Natural killer cell (primary cell): ENCODE data around the gene INPP1. TPM values are rescaled to one million over a fixed set of nuclear protein-coding genes. Genes with fewer than 3 reads are reported as not detected.

Source experiments
- ATAC-seq, 3 donors: fragments of 150-1000 bp in 2 of 3; fragments of 200-7000 bp in 1 of 3; cut with Tn5 transposase; 1 replicate in 1 of 3; 2 replicates in 2 of 3; pipeline ENCODE4 v1.10.0; 2021; ENCODE audit warnings: mild to moderate bottlenecking in 2 of 3, moderate library complexity in 2 of 3
- DNase-seq, 2 donors: peaks; one replicate each; pipeline versions ENCODE4 v3.0.0 to v3.0.0-alpha.2; 2013 to 2021; ENCODE audit warnings: mixed read lengths in 1 of 2
- H3K27ac ChIP-seq: one replicate; pipeline ENCODE4 v1.5.1; 2013; ENCODE audit warnings: mild to moderate bottlenecking, low read length
- H3K27me3 ChIP-seq: one replicate; pipeline ENCODE4 v1.6.1; 2013; ENCODE audit warnings: low read length; ENCODE audit not compliant: control insufficient read depth, insufficient read depth
- H3K36me3 ChIP-seq: one replicate; pipeline ENCODE4 v1.6.1; 2013; ENCODE audit warnings: low read length; ENCODE audit not compliant: control insufficient read depth, insufficient read depth
- H3K4me1 ChIP-seq: one replicate; pipeline ENCODE4 v1.6.1; 2013; ENCODE audit warnings: low read length; ENCODE audit not compliant: control insufficient read depth, insufficient read depth
- H3K4me3 ChIP-seq: one replicate; pipeline ENCODE4 v1.5.1; 2013; ENCODE audit warnings: low read length
- H3K9me3 ChIP-seq: one replicate; pipeline ENCODE4 v1.6.1; 2013; ENCODE audit warnings: low read length; ENCODE audit not compliant: control insufficient read depth, insufficient read depth
- H3K27ac Mint-ChIP-seq, 2 donors: one replicate each; pipeline ENCODE4 v1.8.0; 2022; ENCODE audit warnings: mild to moderate bottlenecking in 2 of 2, mixed read lengths in 2 of 2, moderate library complexity in 1 of 2
- H3K27me3 Mint-ChIP-seq, 2 donors: one replicate each; pipeline ENCODE4 v1.8.0; 2022; ENCODE audit warnings: low read depth in 2 of 2, mixed read lengths in 2 of 2
- H3K36me3 Mint-ChIP-seq: one replicate; pipeline ENCODE4 v1.8.0; 2022; ENCODE audit warnings: mixed read lengths
- H3K4me1 Mint-ChIP-seq, 2 donors: one replicate each; pipeline ENCODE4 v1.8.0; 2022; ENCODE audit warnings: mixed read lengths in 2 of 2
- H3K4me3 Mint-ChIP-seq: one replicate; pipeline ENCODE4 v1.8.0; 2022; ENCODE audit warnings: mild to moderate bottlenecking, moderate library complexity, mixed read lengths
- H3K9me3 Mint-ChIP-seq, 2 donors: one replicate each; pipeline ENCODE4 v1.8.0; 2022; ENCODE audit warnings: mixed read lengths in 2 of 2
- CTCF ChIP-seq: fragments of 200-600 bp; IDR thresholded peaks from one replicate; pipeline ENCODE4 v1.8.0; 2022; ENCODE audit warnings: antibody characterized with exemption
- WGBS: methylation state at CpG from one replicate; pipeline ENCODE4 v1.1.7; 2013; ENCODE audit warnings: missing lambda C conversion rate; ENCODE audit not compliant: insufficient coverage; 5-methylcytosine and 5-hydroxymethylcytosine counted together
- intact Hi-C: fragments of 100-400 bp; cut with micrococcal nuclease; formaldehyde crosslinking; loops from one replicate; pipeline ENCODE4 v1.14.2; 2022
- total RNA-seq, 4 donors: library from RNA; stranded (reverse); fragments of 120-200 nt in 1 of 4; gene quantifications; one replicate each; pipeline versions ENCODE4 v1.2.3 to v1.2.4, GENCODE V29; 2013 to 2022

INPP1 gene
- total RNA-seq, 3 donors from 2014 or later (not counting 1 experiment from before 2014, with no cell fraction given): 9.5 to 16.7 (median 9.6) TPM

DNA sequence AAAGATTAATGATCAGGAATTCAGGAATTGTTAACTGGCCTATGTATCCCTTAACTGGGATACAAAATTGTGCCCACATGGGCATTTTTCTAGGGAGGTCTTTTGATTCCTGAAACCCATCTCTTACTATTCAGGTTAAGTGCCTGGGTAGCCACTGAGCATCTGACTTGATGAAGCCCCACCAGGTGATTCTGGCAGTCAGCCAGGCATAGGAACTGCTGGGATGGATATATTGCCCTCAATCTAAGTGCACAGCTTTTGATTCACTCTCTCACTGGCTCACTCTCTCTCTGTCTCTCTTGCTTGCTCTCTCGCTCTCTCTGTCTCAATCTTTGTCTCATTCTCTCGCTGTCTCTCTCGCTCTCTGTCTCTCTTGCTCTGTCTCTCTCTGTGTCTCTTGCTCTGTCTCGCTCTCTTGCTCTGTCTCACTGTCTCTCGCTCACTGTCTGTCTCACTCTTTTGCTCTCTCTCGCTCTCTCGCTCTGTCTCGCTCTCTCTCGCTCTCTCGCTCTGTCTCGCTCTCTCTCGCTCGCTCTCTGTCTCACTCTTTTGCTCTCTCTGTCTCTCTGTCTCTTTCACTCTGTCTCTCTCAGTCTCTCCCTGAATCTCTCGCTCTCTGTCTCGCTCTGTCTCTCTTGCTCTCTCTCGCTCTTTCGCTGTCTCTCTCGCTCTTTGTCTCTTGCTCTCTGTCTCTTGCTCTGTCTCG lies 22.3 kb downstream of the INPP1 start:
- 86% methylated on average over 19 of the region's 19 CpGs for WGBS
- Histone ChIP-seq H3K4me1 (no peaks in the 10 kb centered on the region), H3K4me3 (no peak overlapping the region), H3K9me3 (no peaks in the 10 kb centered on the region), H3K27ac (no peak overlapping the region), H3K27me3 (no peaks in the 10 kb centered on the region), H3K36me3 (peaks cover 35% of the 10 kb centered on the region)
- no peaks in the 10 kb centered on the region for H3K9me3 Mint-ChIP-seq
- intact Hi-C loops: no loop called here
- peaks cover 8% of the 10 kb centered on the region for H3K36me3 Mint-ChIP-seq
- no peaks in the 10 kb centered on the region for H3K27me3 Mint-ChIP-seq
- peaks cover 4 to 6% of the 10 kb centered on the region in 2 donors for H3K4me1 Mint-ChIP-seq
- ATAC-seq: no peak
- H3K4me3 Mint-ChIP-seq: no peak overlapping the region
- peak in 1 of 2 donors; percentile 22 for DNase-seq
- no peak overlapping the region for H3K27ac Mint-ChIP-seq
- no peak for TF ChIP-seq CTCF

GRCh38 chr2:190366248-190366753 lies 22.9 kb downstream of the INPP1 start:
- TF ChIP-seq CTCF: no peak
- Mint-ChIP-seq H3K4me3 (no peak overlapping the region), H3K27me3 (no peaks in the 10 kb centered on the region), H3K4me1 (peaks cover 4% of the 10 kb centered on the region in 2 donors), H3K36me3 (peaks cover 8% of the 10 kb centered on the region), H3K9me3 (no peaks in the 10 kb centered on the region), H3K27ac (no peak overlapping the region)
- 88% methylated on average over 11 of the region's 11 CpGs for WGBS
- no peak overlapping the region for H3K4me3 ChIP-seq
- H3K27ac ChIP-seq: no peak overlapping the region
- H3K4me1 ChIP-seq: no peaks in the 10 kb centered on the region
- intact Hi-C loops: no loop called here
- H3K9me3 ChIP-seq: no peaks in the 10 kb centered on the region
- ATAC-seq: no peak
- DNase-seq: no peak
- H3K27me3 ChIP-seq: no peaks in the 10 kb centered on the region
- H3K36me3 ChIP-seq: peaks cover 42% of the 10 kb centered on the region

DNA sequence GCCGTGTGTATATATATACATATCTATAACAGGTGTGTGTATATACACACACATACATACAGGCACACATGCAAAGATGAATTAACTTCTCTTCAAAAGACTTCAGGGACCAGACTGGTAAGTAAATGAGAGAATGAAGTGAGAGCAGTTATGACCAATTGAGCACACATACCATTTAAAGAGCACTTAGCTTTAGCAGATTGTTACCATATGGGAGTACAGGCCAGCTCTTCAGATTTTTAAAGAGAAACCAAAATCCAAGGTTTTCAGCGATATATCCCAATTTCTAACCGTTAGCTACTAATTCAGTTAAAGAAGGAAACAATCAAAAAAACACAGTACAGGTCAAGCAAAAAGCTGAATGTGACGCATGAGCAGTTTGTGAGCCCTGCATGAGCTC lies 23.7 kb downstream of the INPP1 start:
- Mint-ChIP-seq H3K27me3 (no peaks in the 10 kb centered on the region), H3K27ac (no peak overlapping the region), H3K4me3 (no peak overlapping the region), H3K4me1 (peaks cover 1 to 2% of the 10 kb centered on the region in 2 donors), H3K36me3 (peaks cover 8% of the 10 kb centered on the region), H3K9me3 (no peaks in the 10 kb centered on the region)
- no peaks in the 10 kb centered on the region for H3K9me3 ChIP-seq
- no peak overlapping the region for H3K27ac ChIP-seq
- no peak for DNase-seq
- no peak overlapping the region for H3K4me3 ChIP-seq
- H3K27me3 ChIP-seq: no peaks in the 10 kb centered on the region
- H3K4me1 ChIP-seq: no peaks in the 10 kb centered on the region
- peaks cover 42% of the 10 kb centered on the region for H3K36me3 ChIP-seq
- ATAC-seq: no peak
- no peak for TF ChIP-seq CTCF
- intact Hi-C loops: no loop called here
- WGBS: 95% methylated on average over 3 of the region's 4 CpGs

- intact Hi-C loops: loop anchor here (5.0 kb wide), 1 partner anchor 42 kb away; no protein-coding TSS in a partner anchor
- peaks cover 42% of the 10 kb centered on the region for H3K36me3 ChIP-seq
Measured at GRCh38 chr2:190369635-190370034, 26.2 kb downstream of the INPP1 start.

More at GRCh38 chr2:190369635-190370034, 26.2 kb downstream of the INPP1 start:
- no peaks in the 10 kb centered on the region for H3K9me3 Mint-ChIP-seq
- no peak for ATAC-seq
- Histone ChIP-seq H3K9me3 (no peaks in the 10 kb centered on the region), H3K4me3 (no peak overlapping the region), H3K27me3 (no peaks in the 10 kb centered on the region), H3K27ac (no peak overlapping the region), H3K4me1 (no peaks in the 10 kb centered on the region)
- 100% methylated on average over 1 of the region's 2 CpGs for WGBS
- H3K4me1 Mint-ChIP-seq: peaks cover 0 to 3% of the 10 kb centered on the region in 2 donors
- H3K36me3 Mint-ChIP-seq: peaks cover 8% of the 10 kb centered on the region
- no peak overlapping the region for H3K27ac Mint-ChIP-seq
- no peak for DNase-seq
- no peaks in the 10 kb centered on the region for H3K27me3 Mint-ChIP-seq
- no peak for TF ChIP-seq CTCF
- H3K4me3 Mint-ChIP-seq: no peak overlapping the region
